ENCODE measurements around the gene ALPK3. TPM values are rescaled to one million over a fixed set of nuclear protein-coding genes. Genes with fewer than 3 reads are reported as not detected.

ALPK3 gene
- total RNA-seq, 3 donors from 2014 or later (not counting 1 experiment from before 2014, with no cell fraction given), result 0.35 to 1.1 (median 0.63) TPM

DNA sequence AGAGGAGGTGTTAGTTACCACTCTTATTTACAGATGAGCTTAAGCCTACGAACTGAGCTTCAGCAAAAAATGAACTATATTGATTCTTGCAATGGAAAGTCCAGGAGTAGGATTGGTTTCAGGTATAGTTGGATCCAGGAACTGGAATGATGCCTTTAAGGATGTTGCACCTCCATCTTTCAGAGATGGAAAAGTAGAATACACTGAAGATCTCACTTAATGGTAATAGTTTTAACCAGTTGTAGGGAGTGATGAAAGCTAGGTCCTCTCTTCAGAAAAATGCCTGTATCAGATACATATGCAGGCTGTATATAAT, 69.8 kb downstream of the ALPK3 start:
- intact Hi-C loops (cut with micrococcal nuclease), result no loop called here
- no peaks in the 10 kb centered on the region for H3K36me3 Mint-ChIP-seq
- H3K4me1 ChIP-seq (ENCODE audit: control insufficient read depth, insufficient read depth, low read length), result no peaks in the 10 kb centered on the region
- H3K27ac Mint-ChIP-seq, result no peak overlapping the region
- H3K4me3 Mint-ChIP-seq, result no peak overlapping the region
- H3K27me3 Mint-ChIP-seq (ENCODE audit: low read depth in 2 of 2), result peaks cover 0 to 7% of the 10 kb centered on the region in 2 donors
- H3K4me3 ChIP-seq (ENCODE audit: low read length), result no peak overlapping the region
- no peaks in the 10 kb centered on the region for H3K27me3 ChIP-seq (ENCODE audit: control insufficient read depth, insufficient read depth, low read length)
- H3K9me3 ChIP-seq (ENCODE audit: control insufficient read depth, insufficient read depth, low read length), result no peaks in the 10 kb centered on the region
- no peak for DNase-seq
- 80% methylated on average over 1 of the region's 1 CpG for WGBS (ENCODE audit: insufficient coverage)
- no peak overlapping the region for H3K27ac ChIP-seq (ENCODE audit: low read length)
- H3K36me3 ChIP-seq (ENCODE audit: control insufficient read depth, insufficient read depth, low read length), result no peaks in the 10 kb centered on the region
- ATAC-seq, result no peak
- TF ChIP-seq, protein P1, sequence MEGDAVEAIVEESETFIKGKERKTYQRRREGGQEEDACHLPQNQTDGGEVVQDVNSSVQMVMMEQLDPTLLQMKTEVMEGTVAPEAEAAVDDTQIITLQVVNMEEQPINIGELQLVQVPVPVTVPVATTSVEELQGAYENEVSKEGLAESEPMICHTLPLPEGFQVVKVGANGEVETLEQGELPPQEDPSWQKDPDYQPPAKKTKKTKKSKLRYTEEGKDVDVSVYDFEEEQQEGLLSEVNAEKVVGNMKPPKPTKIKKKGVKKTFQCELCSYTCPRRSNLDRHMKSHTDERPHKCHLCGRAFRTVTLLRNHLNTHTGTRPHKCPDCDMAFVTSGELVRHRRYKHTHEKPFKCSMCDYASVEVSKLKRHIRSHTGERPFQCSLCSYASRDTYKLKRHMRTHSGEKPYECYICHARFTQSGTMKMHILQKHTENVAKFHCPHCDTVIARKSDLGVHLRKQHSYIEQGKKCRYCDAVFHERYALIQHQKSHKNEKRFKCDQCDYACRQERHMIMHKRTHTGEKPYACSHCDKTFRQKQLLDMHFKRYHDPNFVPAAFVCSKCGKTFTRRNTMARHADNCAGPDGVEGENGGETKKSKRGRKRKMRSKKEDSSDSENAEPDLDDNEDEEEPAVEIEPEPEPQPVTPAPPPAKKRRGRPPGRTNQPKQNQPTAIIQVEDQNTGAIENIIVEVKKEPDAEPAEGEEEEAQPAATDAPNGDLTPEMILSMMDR (IDR thresholded peaks at IDR 0.05), result no peak
- H3K9me3 Mint-ChIP-seq, result no peaks in the 10 kb centered on the region
- no peaks in the 10 kb centered on the region for H3K4me1 Mint-ChIP-seq

DNA sequence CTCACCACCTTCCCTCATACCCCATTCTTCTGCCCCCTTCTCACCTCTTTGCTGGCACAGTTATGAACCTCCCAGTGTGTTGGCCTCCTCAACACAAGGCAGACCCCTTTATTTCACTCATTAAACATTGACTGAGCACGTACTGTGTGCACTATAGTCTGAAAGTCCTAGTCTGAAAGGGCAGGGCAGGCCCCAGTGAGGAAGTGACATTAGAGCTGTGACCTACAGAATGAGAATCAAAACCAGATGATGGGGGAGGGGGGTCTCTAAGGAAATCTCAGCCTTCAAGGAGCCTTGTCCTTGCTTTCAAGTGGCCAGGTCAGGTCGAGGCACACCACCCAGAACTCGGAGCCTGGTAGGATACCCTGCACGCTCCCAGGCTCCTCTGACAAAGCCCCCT, 70.8 kb downstream of the ALPK3 start:
- peaks cover 0 to 7% of the 10 kb centered on the region in 2 donors for H3K27me3 Mint-ChIP-seq (ENCODE audit: low read depth in 2 of 2)

DNA sequence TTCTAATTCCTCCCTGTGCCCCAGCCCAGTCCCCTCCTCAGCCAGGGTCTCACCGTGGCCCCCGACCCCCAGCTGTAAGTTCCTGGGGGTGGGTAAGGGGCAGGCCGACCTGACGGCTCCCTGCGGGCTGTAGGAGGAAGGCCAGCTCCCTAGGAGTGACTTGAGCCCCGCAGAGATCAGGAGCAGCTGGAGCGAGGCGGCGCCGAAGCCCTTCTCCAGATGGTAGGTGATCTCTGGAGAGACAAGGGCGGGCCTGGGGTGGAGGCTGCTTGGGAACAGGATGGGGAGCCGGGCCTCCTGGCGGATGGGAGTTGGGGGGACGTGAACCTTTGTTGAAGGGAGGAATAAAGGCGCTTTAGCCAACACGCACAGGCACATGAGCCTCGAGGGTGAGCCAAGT, 71.5 kb downstream of the ALPK3 start:
- H3K27ac Mint-ChIP-seq, result no peak overlapping the region
- TF ChIP-seq, protein P1 (IDR thresholded peaks at IDR 0.05), result no peak
- 88% methylated on average over 17 of the region's 17 CpGs for WGBS (ENCODE audit: insufficient coverage)
- no peaks in the 10 kb centered on the region for H3K4me1 Mint-ChIP-seq
- H3K27me3 ChIP-seq (ENCODE audit: control insufficient read depth, insufficient read depth, low read length), result no peaks in the 10 kb centered on the region
- DNase-seq (no peak), ATAC-seq (no peak)
- intact Hi-C loops (cut with micrococcal nuclease), result no loop called here
- no peaks in the 10 kb centered on the region for H3K36me3 Mint-ChIP-seq
- no peaks in the 10 kb centered on the region for H3K36me3 ChIP-seq (ENCODE audit: control insufficient read depth, insufficient read depth, low read length)
- H3K4me3 Mint-ChIP-seq, result no peak overlapping the region
- H3K4me3 ChIP-seq (ENCODE audit: low read length), result no peak overlapping the region
- H3K27ac ChIP-seq (ENCODE audit: low read length), result no peak overlapping the region
- H3K9me3 Mint-ChIP-seq, result no peaks in the 10 kb centered on the region
- no peaks in the 10 kb centered on the region for H3K4me1 ChIP-seq (ENCODE audit: control insufficient read depth, insufficient read depth, low read length)
- H3K27me3 Mint-ChIP-seq (ENCODE audit: low read depth in 2 of 2), result peaks cover 0 to 7% of the 10 kb centered on the region in 2 donors
- H3K9me3 ChIP-seq (ENCODE audit: control insufficient read depth, insufficient read depth, low read length), result no peaks in the 10 kb centered on the region

More for the DNA sequence above, 70.8 kb downstream of the ALPK3 start:
- no peak overlapping the region for H3K4me3 Mint-ChIP-seq
- Histone ChIP-seq H3K36me3 (ENCODE audit: control insufficient read depth, insufficient read depth, low read length) (no peaks in the 10 kb centered on the region), H3K4me3 (ENCODE audit: low read length) (no peak overlapping the region), H3K4me1 (ENCODE audit: control insufficient read depth, insufficient read depth, low read length) (no peaks in the 10 kb centered on the region), H3K27ac (ENCODE audit: low read length) (no peak overlapping the region), H3K27me3 (ENCODE audit: control insufficient read depth, insufficient read depth, low read length) (no peaks in the 10 kb centered on the region), H3K9me3 (ENCODE audit: control insufficient read depth, insufficient read depth, low read length) (no peaks in the 10 kb centered on the region)
- TF ChIP-seq, protein P1 (IDR thresholded peaks at IDR 0.05), result no peak
- ATAC-seq (no peak), DNase-seq (no peak)
- intact Hi-C loops (cut with micrococcal nuclease), result no loop called here
- no peaks in the 10 kb centered on the region for H3K36me3 Mint-ChIP-seq
- no peak overlapping the region for H3K27ac Mint-ChIP-seq
- H3K9me3 Mint-ChIP-seq, result no peaks in the 10 kb centered on the region
- 72% methylated on average over 4 of the region's 4 CpGs for WGBS (ENCODE audit: insufficient coverage)
- H3K4me1 Mint-ChIP-seq, result no peaks in the 10 kb centered on the region

DNA sequence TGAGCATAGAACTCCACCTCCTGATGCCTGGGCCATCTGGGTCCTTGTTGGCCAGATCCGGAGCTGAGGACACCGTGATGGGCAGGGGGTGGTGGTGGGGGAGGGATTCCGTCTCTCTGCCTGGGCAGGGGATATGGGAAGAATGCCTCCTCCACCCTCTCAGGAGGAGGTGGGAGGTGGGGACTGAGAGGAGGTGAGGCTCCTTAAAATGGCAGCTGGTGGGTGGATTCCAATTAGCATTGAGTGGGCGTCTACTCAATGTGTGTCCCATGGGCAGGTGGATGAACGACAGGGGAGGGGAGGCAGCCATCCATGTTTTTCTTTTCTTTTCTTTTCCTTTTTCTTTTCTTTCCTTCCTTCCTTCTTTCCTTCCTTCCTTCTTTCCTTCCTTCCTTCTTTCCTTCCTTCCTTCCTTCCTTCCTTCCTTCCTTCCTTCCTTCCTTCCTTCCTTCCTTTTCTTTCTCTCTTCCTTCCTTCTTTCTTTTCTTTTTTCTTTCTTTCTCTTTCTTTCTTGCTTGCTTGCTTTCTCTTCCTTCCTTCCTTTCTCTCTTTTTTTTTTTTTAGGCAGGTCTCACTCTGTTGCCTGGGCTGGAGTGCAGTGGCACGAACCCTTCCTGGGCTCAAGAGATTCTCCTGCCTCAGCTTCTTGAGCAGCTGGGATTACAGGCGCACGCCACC, 72.3 kb downstream of the ALPK3 start:
- no peaks in the 10 kb centered on the region for H3K36me3 ChIP-seq (ENCODE audit: control insufficient read depth, insufficient read depth, low read length)
- H3K27me3 ChIP-seq (ENCODE audit: control insufficient read depth, insufficient read depth, low read length), result no peaks in the 10 kb centered on the region
- H3K4me1 ChIP-seq (ENCODE audit: control insufficient read depth, insufficient read depth, low read length), result no peaks in the 10 kb centered on the region
- 86% methylated on average over 7 of the region's 8 CpGs for WGBS (ENCODE audit: insufficient coverage)
- Mint-ChIP-seq H3K4me1 (no peaks in the 10 kb centered on the region), H3K9me3 (no peaks in the 10 kb centered on the region), H3K36me3 (no peaks in the 10 kb centered on the region), H3K4me3 (no peak overlapping the region), H3K27ac (no peak overlapping the region), H3K27me3 (ENCODE audit: low read depth in 2 of 2) (peaks cover 0 to 6% of the 10 kb centered on the region in 2 donors)
- intact Hi-C loops (cut with micrococcal nuclease), result no loop called here
- H3K4me3 ChIP-seq (ENCODE audit: low read length), result no peak overlapping the region
- ATAC-seq (no peak), DNase-seq (no peak)
- H3K27ac ChIP-seq (ENCODE audit: low read length), result no peak overlapping the region
- no peaks in the 10 kb centered on the region for H3K9me3 ChIP-seq (ENCODE audit: control insufficient read depth, insufficient read depth, low read length)
- TF ChIP-seq, protein P1 (IDR thresholded peaks at IDR 0.05), result no peak

Measured in natural killer cell (primary cell).